A549 (cell line): ENCODE measurements around the gene CNOT6.

Source experiments
- MAFK ChIP-seq: fragments of 450-650 bp; IDR thresholded peaks from 2 replicates; pipeline ENCODE4 v1.6.1; 2014; ENCODE audit not compliant: partially characterized antibody
- POLR2A ChIP-seq: IDR thresholded peaks from 2 replicates; pipeline ENCODE4 v1.6.1; 2012; ENCODE audit warnings: mild to moderate bottlenecking, low read length
- RAD21 ChIP-seq, 2 experiments: fragments of >200 bp in 1 of 2; sonication (Bioruptor Twin) in 1 of 2; formaldehyde crosslinking in 1 of 2; IDR thresholded peaks in 1 of 2; conservative IDR thresholded peaks in 1 of 2; 2 replicates in 1 of 2; 3 replicates in 1 of 2; pipeline ENCODE4 v1.6.1; 2012 to 2018; ENCODE audit warnings: inconsistent platforms in 1 of 2
- TF ChIP-seq, protein P1 (sequence below): fragments of >200 bp; sonication (Bioruptor Twin); formaldehyde crosslinking; IDR thresholded peaks from 3 replicates; pipeline ENCODE4 v1.5.1; 2016

- TF ChIP-seq, protein P1, sequence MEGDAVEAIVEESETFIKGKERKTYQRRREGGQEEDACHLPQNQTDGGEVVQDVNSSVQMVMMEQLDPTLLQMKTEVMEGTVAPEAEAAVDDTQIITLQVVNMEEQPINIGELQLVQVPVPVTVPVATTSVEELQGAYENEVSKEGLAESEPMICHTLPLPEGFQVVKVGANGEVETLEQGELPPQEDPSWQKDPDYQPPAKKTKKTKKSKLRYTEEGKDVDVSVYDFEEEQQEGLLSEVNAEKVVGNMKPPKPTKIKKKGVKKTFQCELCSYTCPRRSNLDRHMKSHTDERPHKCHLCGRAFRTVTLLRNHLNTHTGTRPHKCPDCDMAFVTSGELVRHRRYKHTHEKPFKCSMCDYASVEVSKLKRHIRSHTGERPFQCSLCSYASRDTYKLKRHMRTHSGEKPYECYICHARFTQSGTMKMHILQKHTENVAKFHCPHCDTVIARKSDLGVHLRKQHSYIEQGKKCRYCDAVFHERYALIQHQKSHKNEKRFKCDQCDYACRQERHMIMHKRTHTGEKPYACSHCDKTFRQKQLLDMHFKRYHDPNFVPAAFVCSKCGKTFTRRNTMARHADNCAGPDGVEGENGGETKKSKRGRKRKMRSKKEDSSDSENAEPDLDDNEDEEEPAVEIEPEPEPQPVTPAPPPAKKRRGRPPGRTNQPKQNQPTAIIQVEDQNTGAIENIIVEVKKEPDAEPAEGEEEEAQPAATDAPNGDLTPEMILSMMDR, result no peak
- no peak for TF ChIP-seq POLR2A
- no peak for TF ChIP-seq RAD21 (conservative IDR thresholded peaks at IDR 0.05 in 1 of 2, IDR thresholded peaks at IDR 0.05 in 1 of 2)
- no peak for TF ChIP-seq MAFK
These were observed 128.7 kb downstream of the CNOT6 start for GRCh38 chr5:180622910-180623309.
